OCI-LY7 (cell line): ENCODE measurements around the gene THG1L.

Source experiments
- CTCF ChIP-seq: fragments of 200-600 bp; sonication (generic); conservative IDR thresholded peaks from 2 replicates; pipeline ENCODE4 v1.5.1; 2014; ENCODE audit warnings: mild to moderate bottlenecking, antibody characterized with exemption, low read length, moderate library complexity, mixed read lengths
- EZH2phosphoT487 ChIP-seq: fragments of 200-600 bp; sonication (generic); IDR thresholded peaks from 2 replicates; pipeline ENCODE4 v1.6.1; 2018; ENCODE audit warnings: low read depth, borderline replicate concordance, mild to moderate bottlenecking, mixed run types, antibody characterized with exemption, low read length, moderate library complexity, mixed read lengths

- TF ChIP-seq CTCF (no peak), EZH2phosphoT487 (no peak)
Observed at GRCh38 chr5:157745041-157745456, 13.8 kb downstream of the THG1L start.
